GM20431 (cell line): Measurements from ENCODE around the gene AFTPH.
"Not testable (repeated sequence)": the region's sequence is repeated elsewhere in the genome, so short reads cannot be mapped to it uniquely, and the experiment has no call there.

Experiments used
- in situ Hi-C: fragments of 300-500 bp; cut with MseI, MboI; formaldehyde crosslinking; loops from one replicate; pipeline ENCODE4 v1.15.0; 2020; ENCODE audit warnings: low sequenced_read_pairs; ENCODE audit not compliant: unreplicated experiment

Gene AFTPH

DNA sequence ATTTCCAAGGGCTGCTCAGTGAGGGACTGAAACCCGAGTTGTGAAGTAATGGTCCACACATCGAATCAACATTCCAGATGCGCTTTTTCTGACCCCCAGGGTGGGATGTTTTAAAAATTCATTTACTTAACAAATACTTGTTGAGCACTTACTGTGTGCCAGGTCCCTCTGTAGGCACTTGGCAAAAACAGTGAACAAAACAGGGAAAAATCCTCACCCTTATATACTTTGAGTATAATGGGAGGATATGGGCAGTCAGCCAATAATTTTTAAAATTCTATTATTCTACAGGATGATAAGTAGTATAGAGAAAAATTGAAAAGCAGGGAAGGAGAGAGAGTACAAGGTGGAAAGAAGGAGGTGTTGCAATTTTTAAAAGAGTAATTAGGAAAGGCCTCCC, 31.3 kb upstream of the AFTPH start:
- in situ Hi-C loops, result no loop called here

GRCh38 chr2:64493788-64494187, 30.3 kb upstream of the AFTPH start:
- in situ Hi-C loops, result no loop called here

GRCh38 chr2:64498438-64498837, 25.7 kb upstream of the AFTPH start:
- in situ Hi-C loops, result no loop called here

- in situ Hi-C loops, result no loop called here
Measured at GRCh38 chr2:64500549-64500948, 23.6 kb upstream of the AFTPH start.

- in situ Hi-C loops, result no loop called here
Measured at GRCh38 chr2:64501946-64502345, 22.2 kb upstream of the AFTPH start.

DNA sequence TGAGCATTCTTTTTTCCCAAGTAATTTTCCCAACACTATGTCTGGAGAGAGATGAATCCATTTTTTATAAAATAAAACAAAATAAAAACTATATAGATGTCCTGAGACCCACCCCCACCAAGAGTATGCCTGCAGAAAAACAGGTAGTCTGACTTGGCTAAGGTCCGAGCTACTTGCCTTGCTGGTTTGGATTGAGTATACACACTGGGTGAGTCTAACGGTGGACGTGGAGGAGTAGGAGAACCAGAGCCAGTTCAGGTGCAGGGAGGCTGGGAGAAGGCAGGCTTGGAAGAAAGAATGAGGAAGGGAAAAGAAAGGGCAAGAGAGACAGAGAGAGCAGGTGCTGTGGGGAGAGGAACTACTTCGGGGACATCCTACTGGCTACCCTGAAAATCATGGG, 21.3 kb upstream of the AFTPH start:
- in situ Hi-C loops, result no loop called here

DNA sequence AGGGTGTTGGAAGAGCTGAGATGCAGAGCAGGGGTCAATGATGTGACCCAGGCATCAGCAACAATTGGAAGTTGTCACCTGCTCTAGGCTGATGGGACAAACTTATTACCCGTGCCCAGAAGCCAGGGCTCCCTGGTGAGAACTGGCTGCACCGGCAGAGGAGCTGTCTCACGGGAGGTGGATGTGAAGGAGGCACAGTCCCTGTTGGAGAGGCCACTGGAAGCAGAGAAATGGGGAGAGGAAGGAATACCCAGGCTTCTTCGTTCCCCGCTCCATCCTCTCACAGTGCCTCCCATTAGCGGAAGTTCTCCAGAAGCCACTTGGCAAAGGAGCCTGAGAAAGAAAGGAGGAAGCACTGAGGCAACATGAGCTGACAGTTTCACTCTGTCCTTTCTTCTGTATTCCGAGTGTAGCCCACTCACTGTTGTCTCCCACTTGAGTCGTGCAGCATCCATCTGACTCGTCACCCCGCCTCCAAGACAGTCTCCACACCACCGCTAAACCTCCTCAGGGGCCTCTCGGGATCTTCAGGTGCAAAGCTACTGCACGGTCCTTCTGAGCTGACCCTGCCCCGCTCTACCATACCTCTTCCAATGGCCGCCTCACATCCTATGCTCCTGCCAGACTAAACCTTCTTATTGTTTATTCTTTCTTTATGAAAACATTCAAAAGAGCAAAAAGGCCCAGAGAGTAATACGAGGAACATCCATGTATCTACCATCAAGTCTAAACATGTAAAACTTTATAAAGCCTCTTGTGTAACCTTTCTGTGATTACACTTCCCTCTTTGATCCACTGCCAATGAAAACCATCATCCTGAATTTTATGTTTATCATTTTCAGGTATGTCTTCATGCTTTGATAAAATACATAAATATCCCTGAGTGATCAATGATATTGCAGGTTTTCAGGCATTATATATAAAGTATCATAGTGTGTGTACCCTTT, 19.1 kb upstream of the AFTPH start:
- in situ Hi-C loops, result no loop called here

DNA sequence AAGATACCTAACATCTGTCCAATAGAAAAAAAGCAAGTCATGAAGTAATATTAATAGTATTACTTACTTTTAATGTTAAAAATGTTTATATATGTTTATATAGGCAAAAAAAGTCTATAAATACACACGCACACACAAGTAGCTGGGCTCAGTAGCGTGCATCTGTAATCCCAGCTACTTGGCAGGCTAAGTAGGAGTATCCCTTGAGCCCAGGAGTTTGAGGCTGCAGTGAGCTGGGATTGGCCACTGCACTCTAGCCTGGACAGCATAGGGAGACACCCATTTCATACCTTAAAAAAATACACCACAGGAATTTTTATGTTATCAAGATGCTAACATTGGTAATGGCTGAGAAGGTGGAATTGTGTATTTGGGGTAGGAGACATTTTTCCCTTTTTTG, 17.4 kb upstream of the AFTPH start:
- in situ Hi-C loops, result no loop called here

GRCh38 chr2:64514008-64514407, 10.1 kb upstream of the AFTPH start:
- in situ Hi-C loops, result no loop called here

- in situ Hi-C loops, result no loop called here
Measured at GRCh38 chr2:64515086-64515485, 9.0 kb upstream of the AFTPH start.

- in situ Hi-C loops, result no loop called here
Measured at GRCh38 chr2:64516651-64517510, 7.2 kb upstream of the AFTPH start.

DNA sequence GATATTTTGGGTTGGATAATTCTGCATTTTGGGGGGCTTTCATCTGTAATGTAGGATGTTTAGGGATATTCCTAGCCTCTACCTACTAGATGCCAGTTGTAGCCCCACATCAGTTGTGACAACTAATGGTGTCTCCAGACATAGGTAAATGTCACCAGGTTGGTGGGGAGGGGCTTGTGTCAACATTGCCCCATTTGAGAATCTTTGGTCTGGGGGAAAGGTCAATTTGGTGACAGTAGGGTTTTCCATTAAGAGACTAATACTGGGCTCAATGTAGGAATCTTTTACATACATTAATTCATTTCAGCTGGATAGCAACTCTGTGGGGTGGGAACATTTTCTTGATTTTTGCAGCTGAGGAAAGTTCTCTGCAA, 6.6 kb upstream of the AFTPH start:
- in situ Hi-C loops, result no loop called here

DNA sequence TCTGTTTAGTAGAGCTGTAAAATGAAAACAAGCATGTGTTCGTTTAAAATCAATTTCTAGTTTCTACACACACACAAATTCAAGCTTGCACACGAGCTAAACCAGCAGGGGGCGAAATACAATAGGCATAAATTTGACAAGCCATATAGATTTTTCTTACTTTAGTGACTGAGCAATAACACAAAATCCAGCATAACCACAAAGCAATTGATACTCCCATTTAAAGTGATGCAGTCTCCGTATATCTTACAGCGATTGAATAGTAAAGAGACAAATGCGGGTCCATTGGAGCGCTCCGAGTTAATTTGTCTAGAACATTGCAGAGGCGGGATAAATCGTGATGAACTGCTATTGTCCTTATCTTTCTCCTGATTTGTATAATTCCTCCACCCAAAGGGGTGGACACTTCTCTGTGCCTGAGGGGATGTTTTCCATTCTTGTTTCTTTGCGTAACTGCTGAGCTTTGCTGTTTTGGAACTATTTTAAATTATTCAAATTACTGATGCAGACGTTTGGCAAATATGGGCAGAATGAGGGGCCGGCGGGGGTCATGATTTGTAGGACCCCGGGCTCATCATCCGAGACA, 1.2 kb upstream of the AFTPH start:
- in situ Hi-C loops, result no loop called here

GRCh38 chr2:64524604-64525316, 632 bp downstream of the AFTPH start:
- in situ Hi-C loops, result no loop called here

- in situ Hi-C loops, result no loop called here
Measured at GRCh38 chr2:64525317-64525613, 1.1 kb downstream of the AFTPH start.

DNA sequence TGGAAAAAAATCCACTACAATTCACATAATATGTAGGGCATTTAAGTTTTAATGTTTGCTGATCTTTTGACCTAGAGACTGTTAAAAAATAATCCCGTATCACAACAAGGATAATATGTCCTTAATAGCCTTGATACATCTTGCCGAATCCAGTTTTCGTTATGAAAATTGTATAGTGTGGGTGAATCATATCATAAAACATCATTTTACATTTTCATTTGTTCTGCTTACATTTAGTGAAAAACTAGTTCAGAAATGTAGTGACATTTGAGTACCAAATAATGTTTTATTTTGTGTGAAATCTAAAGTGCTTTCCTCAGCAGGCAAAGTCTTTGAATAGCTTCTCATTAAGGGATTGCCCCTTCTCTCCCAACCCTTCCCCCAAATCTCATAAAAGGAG, 1.9 kb downstream of the AFTPH start:
- in situ Hi-C loops, result no loop called here

DNA sequence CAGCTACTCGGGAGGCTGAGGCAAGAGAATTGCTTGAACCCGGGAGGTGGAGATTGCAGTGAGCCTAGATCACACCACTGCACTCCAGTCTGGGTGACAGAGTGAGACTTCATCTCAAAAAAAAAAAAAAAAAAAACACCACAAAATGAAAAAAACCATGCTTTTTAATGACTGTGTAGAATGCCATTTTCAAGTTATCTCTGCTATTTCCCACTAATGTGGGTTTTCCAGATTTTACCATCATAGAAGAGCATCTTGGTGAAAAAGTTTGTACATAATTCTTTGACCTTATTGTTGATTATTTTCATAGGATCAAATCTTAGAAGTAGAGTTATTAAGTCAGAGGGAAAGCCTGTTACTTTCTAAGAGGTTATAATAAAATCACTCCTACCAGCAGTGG, 6.8 kb downstream of the AFTPH start:
- in situ Hi-C loops, result not testable (repeated sequence)

- in situ Hi-C loops, result no loop called here
Measured at GRCh38 chr2:64532030-64532429, 7.9 kb downstream of the AFTPH start.

DNA sequence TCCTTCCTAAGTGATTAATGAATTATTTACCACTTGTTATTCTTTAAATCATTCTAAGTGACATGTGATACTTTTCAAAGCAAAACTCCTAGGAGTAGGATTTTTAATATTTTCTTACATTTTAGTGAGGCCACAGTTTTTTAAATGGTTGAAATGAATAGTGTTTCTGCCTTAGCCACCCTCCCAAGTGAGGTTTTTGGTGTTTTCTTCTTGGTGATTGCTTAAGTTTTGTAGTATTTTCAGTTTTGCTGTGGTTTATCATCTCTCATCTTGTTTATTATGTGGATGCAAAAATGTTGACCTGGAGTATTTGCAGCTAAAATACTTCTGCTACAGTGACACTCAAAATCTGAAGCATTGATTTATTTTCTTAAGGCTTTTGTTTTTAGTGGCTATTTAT, 9.8 kb downstream of the AFTPH start:
- in situ Hi-C loops, result no loop called here

GRCh38 chr2:64534363-64534762, 10.2 kb downstream of the AFTPH start:
- in situ Hi-C loops, result no loop called here
